Stimulated activated CD8-positive, alpha-beta memory T cell treated with anti-CD3 and anti-CD28 coated beads, Interleukin-12 subunit alpha, Interleukin-12 subunit beta, amount 100 ng/mL, for 24 hours (primary cell): ENCODE measurements around the gene ZNF775.
A peak's percentile ranks its signal among the peaks of the same experiment; 100 is the strongest.

Experiments used
- DNase-seq: peaks from one replicate; pipeline ENCODE4 v3.0.0-alpha.2; 2020; ENCODE audit errors: extremely low read depth

The ZNF775 gene

DNA sequence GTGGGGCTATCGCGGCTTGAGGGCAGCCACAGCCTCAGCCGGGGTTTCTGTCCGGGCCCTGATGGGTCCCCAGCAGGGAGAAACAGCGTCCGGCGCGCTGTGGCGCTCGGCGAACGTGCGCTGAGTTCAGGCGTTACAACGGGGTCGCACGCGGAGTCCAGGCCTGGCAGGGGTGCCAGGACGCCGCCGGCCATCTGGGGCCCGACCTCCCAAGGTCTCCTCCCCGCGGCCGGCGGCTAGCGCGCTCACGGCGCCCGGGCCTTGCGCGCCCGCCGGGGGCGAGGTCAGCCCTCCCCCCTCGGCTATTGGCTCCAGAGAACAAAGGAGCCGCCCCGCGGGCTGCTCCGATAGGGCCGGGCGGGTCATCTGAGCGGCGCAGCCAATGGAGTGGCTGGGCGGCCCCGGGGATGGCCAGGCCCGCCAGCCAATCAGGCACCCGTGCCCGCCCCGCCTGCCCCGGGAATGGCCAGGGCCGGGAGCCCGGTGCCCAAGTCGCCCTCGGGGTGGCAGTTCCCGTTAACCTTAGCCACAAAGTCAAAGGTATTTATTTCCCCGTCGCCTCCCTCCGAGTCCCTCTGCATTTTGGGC, at the start of gene ZNF775:
Gene ZNF775, plus strand, starts transcription at position 478 of the 588 bp plus-strand sequence. CDS start 9,141 bp downstream, outside the sequence.
- peak; percentile 88 for DNase-seq

DNA sequence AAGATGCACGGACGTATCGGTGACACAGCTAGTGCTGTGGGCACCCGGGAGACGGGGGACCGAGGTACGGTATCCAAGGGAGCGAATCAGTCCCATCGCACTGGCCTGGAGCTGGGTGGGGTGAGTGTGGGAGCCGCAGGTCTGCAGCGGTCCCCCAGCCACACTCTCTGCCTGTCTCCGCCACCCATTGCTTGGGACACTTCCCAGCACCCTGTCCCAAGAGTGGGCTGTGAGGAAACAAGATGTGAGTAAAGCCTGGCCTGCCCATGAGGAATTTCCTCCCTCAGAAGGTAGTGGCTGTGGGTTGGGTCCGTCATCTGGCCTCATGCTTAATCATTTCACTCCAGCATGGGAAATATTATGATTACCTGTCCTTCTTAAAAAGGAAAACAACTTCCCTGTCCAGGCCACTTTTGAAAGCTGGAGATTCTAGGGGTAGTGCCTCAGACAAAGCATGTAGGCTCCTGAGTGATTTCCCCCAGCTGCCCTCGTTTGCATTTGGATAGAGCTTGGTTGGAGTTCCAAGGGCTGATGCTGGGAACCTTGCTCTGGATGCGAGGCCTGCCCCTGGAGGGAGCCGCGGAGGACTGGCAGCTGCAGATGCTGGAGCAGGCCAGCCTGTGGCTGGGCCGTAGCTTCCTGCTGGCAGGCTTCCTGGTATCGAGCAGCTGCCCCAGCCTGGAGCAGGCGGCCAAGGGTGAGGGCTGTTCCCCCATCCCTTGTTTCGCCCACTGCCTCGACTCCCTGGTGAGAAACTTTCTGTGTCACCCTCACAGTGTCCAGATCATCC, 49.6 kb upstream of the ZNF775 start:
- no peak for DNase-seq

DNA sequence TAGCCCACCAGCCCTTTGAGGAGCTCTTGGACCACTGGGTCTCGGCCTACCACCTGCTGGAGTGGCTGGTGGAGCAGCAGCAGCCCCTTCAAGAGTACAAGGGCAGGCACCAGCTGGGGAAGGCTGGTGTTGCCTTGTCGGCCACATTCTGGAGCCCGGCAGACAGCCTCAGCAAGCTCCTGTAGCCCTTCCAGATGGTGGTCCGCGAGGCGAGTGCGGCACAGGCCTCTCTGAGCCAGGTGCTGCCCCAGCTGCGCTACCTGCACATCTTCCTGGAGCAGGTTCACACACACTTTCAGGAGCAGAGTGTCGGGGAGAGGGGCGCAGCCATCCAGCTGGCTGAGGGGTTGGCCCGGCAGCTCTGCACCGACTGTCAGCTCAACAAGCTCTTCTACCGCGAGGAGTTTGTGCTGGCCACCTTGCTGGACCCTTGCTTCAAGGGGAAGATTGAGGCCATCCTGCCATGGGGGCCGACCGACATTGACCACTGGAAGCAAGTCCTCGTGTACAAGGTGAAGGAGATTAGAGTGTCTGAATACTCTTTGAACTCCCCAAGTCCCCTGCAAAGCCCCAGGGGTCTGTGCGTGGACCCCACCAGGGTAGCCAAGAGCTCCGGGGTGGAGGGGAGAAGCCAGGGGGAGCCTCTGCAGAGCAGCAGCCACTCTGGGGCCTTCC, 48.8 kb upstream of the ZNF775 start:
- no peak for DNase-seq

DNA sequence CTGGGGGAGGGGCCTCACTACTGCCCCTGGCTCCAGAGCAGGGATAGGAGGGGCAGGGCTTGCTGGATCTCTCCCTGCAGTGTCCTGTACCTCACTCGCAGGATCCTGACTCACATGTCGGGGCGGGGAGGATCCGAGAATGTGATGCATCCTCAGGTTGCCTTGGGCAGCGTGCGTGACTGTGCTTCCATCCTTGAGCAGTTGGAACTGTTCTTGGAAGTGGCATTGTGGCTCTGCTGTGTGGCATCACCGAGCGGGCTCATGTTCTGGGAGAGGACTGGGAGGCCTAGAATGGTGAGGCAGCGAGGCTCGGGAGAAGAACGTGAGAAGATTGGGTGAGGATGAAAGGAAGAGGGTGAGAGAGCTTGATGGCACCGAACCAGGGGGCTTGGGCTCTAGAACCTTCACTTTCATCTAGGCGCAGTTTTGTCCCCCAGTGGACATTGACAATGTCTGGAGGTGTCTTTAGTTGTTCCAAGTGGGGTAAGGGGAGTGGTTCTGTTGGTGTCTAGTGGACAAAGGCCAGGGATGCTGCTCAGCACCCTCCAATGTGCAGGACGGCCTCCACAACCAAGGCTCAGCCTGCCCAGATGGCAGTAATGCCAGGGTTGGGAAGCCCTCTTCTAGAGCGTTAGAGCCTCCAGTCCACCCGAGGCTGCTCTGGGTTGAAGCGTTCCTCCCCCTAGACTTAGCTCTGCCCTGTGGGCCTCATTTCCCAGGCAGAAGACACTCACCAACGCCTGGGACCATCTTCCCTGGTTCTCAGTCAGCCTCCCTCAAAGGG, 46.1 kb upstream of the ZNF775 start:
- DNase-seq, result no peak

DNA sequence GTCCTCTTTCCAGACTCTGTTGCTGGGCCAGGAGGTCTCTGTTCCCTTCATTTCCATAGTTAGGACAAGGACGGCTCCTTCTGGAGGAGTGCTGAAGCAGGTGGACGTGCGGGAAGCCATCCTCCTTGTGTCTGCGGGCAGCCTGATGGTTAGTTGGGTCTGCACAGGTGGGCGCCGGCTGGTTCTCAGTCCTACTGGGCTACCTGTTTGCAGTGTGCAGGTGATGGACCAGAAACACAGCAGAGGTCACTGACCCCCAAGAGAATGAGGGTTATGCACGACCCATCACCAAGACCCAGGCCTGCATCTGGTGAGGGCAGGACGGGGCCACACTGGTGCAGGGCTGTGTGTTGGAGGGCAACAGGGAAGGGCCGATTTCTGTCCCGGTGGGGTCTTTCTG, 45.5 kb upstream of the ZNF775 start:
- no peak for DNase-seq

DNA sequence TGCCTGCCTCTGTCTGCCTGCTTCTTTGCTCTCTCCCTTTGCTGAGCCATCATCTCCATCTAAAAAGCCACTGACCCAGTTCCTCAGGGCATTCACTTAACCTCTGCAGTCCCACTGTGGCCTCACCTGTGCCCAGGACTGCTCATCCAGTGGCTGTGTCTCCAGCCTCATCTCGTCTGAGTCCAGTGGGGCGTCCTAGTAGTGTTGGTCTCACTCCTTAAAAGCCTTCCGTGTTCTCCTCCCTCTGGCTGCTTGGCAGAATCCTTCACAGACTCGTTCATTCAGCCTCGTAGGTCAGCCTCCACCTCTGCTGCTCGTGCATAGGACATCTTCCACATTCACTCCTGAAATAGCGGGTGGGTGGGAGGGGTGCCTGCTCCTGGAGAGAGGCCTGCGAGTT, 45.0 kb upstream of the ZNF775 start:
- no peak for DNase-seq

DNA sequence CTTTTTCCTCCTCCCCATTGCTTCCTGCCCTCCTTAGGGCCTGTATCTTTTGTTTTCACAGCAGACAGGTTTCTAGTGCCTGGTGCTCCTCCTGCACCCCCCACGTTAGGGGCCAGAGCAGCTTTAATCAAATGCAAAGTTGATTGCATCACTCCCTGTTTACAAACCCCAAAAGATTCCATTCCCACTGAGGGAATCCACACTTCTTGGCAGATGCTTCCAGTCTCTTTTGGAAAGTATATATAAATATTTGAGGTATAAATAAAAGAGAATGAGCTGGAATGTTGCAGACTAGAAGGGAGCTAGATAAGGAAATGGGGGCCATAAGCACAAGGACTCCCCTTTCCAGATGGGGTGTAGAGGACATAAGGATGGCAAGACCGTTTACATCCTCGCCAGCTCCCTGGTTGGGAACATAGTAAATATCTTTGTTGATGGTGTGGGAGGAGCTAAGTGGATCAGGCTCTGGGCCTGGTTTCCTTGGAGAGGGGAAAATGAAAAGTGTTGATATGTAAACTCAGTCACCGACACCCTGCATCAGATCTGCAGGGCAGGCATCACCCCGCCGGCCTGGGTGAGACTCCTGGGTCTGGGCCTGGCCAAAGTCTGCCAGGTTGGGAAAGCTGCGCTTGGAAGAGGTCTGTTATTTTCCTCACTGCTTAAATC, 43.9 kb upstream of the ZNF775 start:
- no peak for DNase-seq

DNA sequence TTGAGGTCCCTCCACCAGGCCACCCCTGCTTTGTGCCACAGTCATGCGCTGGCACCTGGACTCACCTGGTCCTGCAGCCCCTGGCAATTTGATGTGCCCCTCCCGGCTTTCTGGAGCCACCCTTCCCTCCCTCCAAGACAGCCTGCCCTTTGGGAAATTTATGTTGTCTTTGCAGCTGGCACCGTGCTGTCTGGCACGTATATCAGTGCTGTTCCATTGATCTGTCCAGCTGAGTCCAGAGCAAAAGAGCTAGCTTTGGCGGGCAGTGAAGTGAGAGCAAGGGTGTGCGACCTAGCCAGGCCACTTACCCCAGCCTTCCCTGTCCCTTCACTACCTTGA, 43.4 kb upstream of the ZNF775 start:
- DNase-seq, result no peak

DNA sequence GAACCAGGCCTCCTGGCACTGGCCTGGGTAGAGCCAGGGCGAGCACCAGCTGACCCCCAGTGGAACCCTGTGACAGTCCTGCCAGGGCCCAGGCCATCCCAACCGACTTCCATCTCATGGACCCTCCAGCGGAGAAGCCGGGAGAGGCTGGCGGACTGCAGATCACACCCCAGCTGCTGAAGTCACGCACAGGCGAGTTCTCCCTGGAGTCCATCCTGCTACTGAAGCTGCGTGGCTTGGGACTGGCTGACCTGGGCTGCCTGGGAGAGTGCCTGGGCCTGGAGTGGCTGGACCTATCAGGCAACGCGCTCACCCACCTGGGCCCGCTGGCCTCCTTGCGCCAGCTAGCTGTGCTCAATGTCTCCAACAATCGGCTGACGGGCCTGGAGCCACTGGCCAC, 42.4 kb upstream of the ZNF775 start:
- DNase-seq, result no peak

DNA sequence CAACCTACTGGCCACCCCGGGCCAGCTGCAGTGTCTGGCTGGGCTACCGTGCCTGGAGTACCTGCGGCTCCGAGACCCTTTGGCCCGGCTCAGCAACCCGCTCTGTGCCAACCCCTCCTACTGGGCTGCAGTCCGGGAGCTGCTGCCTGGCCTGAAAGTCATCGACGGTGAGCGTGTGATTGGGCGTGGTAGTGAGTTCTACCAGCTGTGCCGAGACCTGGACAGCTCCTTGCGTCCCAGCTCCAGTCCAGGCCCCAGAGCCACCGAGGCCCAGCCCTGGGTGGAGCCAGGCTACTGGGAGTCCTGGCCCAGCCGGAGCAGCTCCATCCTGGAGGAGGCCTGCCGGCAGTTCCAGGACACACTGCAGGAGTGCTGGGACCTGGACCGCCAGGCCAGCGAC, 42.0 kb upstream of the ZNF775 start:
- no peak for DNase-seq

DNA sequence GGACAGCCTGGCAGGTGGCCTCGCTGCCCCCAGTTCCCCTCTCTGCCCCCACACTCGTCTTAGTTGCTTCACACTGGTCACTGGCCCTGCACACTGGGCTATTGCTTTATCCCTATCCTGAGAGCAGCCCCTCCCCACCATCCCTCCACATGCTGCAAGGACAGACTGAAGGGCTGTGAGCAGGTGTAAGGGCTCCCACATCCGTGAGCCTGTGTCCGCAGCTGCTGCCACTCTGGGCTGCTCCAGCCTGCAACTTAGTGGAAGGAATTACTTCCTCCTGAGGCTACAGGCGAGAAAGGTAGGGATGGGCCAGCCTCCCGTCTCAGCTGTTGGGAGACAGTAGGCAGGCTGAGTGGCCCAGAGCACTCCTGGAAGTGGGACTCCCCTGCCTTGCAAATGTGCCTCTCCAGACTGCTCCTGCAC, 41.5 kb upstream of the ZNF775 start:
- DNase-seq, result no peak

DNA sequence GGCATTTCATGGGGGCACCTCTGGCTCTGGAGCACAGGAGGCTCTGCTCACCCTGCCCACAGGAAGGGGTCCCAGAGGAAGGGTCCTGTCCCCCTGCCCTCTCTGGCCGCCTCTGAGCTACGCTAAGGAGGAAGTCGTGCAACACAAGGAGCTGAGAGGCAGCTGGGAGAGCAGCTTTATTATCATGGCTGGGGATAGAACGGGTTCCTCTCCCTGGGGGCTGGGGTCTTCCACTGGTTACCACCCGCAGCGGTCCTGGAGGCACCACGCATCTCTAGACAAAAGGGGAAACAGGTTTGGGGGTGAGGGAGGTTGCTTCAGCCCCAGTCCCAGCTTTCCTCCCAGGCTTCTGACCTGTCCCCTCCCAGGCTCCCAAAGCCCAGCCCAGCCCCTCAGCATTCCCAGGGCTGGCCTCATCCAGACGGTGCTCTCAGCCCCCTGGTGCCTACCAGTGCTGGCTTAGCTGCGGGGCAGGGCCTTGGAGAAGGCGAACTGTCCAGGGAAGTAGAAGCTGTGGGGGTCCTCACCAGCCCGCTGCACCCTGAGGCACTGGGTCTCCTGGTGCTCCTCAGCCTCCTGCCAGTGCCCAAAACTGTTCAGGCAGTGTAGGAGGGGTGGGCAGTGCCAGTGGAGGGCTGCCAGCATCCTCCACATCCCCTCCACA, 40.8 kb upstream of the ZNF775 start:
- no peak for DNase-seq

DNA sequence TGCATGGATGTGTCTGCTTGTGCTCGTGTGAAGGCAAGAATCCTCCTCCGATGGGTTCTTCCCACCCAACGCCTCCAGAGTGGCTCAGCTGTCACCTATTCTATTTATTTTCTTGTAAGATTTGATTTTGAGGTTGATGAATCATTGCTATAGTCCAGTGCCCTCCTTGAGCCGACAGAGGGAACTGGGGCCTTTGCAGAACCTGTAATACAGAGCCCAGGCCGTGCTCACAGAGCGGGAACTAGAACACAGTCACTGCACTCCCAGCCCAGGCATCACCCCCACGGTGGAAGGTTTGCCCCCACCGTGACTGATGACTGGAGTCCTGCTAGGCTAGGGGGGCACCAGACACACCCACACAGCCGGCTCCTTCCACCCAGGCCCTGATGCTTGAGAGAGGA, 39.7 kb upstream of the ZNF775 start:
- DNase-seq, result no peak

DNA sequence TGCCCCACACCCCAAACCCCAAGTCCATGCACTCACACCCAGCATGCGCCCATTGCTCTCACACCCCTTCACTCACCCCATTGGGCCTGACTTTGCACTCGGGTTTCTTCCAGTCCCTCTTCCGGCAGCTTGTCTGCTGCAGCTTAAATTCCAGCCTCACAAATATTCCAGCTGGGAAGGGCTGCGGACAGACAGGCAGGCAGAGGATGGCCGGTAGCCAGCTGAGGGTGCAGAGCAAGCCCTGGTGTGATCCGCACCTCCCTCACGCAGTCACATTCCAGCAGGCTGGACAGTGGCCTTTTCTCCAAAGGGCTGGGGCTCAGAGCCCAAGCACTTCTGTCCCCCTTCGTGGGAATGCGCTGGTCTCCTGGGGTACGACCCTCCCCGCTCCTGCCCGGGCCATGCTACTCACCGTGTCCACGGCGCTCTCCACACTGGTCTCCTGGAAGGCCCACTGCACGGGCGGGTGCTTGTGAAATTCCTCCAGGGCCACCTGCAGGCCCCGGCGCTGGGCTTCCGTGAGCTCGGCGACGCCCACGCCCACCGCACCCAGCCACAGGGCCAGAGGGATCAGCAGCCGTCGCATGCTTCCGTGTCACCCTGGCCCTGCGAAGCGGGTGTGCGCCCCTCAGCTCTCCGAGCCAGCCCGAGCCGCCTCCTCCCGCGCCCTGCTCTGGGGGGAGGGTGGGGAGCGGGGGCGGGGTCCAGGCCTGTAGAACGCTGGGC, 38.9 kb upstream of the ZNF775 start:
- no peak for DNase-seq

DNA sequence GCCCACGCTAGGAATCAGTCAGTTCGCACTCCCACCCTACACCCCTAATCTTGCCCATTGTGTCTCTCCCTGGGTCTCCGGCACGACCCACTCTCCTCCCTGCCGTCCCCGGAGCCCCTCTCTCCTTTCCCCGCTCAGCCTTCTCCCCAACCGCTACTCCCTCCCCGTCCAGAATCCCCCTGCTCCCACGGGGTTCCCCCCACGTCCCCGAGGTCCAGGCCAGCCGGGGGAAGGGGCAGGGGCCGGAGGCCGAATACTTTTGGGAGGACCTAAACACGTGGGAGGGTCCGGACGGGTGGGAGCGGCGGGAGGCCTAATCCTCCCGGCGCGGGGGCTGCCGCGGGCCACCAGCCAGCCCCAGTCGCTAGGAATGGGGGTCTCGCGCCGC, 38.3 kb upstream of the ZNF775 start:
- no peak for DNase-seq

DNA sequence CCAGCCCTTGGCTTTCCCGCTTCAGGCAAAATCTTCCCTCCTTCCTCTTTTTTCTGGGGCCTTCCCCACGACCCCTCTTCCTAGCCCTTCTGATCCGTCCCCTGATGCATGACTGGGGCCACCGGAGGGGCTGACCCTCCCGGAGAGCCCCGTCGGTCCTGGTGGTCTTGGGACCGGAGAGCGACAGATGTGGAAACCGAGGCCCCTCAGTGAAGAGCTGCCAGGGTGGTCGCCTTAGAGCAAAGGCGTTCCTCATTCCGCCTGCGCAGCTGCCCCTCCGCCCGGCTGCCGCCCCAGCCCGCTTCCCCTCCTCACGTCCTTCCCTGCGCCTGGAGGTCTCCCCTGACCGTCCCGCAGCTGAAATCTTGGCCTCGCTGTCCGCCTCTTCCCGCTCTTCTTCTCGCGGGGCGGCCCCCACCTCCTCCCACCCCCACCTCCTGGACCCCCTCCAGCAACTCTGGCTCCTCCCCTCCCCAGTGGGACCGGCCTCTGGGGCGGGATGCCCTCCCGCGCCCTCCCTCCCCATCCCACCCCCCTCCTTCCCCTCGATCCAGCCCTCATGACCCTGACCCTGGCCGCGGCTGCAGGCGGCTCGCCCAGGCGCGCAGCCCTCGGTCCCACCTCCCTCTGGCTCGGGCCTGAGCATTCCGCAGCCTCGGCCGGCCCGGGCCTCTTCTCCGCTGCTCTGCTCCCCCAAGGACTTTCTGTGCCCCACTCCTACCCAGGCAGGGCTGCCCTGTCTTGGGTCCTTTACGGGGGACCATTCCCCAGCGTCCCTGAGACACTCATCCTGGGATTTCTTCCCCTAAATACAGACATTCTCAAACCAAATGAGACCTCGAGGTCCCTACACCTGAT, 37.6 kb upstream of the ZNF775 start, which contains the start of gene RARRES2:
Gene RARRES2, minus strand, starts transcription at position 367 of the 858 bp plus-strand sequence. CDS start 1,020 bp downstream, outside the sequence.
- DNase-seq, result no peak

DNA sequence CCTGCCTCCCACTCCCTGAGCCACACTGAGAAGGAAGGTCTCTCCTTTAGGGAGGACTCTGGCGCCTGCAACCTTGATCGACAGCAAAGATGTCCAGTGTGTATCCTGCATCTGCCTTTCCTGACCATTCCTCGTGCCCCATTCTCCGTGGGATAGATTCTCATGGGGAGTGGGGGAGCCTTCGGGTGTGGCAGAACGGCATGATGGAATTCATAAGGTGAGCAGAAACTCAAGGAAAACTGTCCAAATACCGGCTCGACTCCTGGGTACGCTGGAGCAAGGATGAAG, 37.1 kb upstream of the ZNF775 start:
- DNase-seq, result no peak

DNA sequence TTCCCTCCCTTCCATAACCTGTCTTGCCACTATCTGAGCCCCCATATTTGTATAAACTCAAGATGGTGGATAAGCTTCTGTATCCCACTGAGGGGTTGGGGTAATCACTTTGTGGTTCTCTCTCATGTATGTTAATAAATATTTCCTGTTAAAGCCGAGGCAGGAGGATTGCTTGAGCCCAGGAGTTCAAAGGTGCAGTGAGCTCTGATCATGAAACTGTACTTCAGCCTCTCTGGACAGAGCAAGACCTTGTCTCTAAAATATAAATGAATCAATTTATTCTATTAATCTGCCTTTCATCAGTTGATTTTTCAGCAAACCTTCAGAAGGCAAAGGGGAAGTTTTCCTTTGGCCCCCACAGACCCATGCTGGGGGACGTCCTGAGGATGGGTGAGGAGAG, 35.9 kb upstream of the ZNF775 start:
- no peak for DNase-seq

DNA sequence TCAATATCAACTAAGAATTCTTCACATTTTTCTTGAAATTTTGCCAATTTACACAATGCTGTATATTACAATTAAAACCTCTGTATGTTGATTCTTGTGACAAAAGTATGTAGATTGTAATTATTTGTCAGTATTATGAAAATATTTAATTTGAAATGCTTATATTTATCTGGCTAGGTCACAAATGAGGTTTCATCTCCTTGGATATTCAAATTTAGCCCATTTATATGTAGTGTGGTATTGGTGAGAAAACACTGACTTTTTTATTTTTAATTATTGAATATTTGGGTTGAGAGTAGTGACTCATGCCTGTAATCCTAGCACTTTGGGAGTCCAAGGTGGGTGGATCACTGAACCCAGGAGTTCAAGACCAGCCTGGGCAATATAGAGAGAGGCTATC, 34.8 kb upstream of the ZNF775 start:
- DNase-seq, result no peak

DNA sequence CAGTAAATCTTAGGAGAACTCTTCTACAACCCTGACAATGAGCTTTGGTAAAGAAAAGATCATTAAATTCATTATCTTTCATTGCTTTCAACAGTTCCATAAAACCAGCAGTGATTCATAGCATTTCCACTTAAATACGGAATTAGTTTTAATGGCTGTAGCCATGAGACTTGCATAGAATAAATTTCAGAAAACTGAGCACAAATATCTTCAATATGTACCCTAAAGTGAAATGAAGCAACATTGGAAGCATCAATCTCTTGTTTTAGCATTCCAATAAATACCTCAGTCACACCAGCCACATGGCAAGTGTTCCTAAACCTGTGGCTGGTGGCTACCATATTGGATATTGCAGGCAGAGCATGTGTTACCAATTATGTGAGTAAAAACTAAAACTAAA, 34.1 kb upstream of the ZNF775 start:
- DNase-seq, result no peak
